ENCODE data around the gene SPINDOC.
"Not testable (repeated sequence)": the region's sequence is repeated elsewhere in the genome, so short reads cannot be mapped to it uniquely, and the experiment has no call there.

Gene SPINDOC

GRCh38 chr11:63850920-63851319, 37.7 kb downstream of the SPINDOC start:
- no peak for DNase-seq (ENCODE audit: low read depth in 2 of 3, low spot score in 1 of 3)

GRCh38 chr11:63851364-63851763, 38.1 kb downstream of the SPINDOC start:
- DNase-seq (ENCODE audit: low read depth in 2 of 3, low spot score in 1 of 3), result no peak

GRCh38 chr11:63853476-63853875, 40.2 kb downstream of the SPINDOC start:
- DNase-seq (ENCODE audit: low read depth in 2 of 3, low spot score in 1 of 3), result no peak

- no peak for DNase-seq (ENCODE audit: low read depth in 2 of 3, low spot score in 1 of 3)
These were observed 41.4 kb downstream of the SPINDOC start for GRCh38 chr11:63854696-63855095.

- DNase-seq (ENCODE audit: low read depth in 2 of 3, low spot score in 1 of 3), result no peak
These were observed 42.7 kb downstream of the SPINDOC start for GRCh38 chr11:63855975-63856374.

GRCh38 chr11:63858628-63859550, 45.6 kb downstream of the SPINDOC start:
- no peak for DNase-seq (ENCODE audit: low read depth in 2 of 3, low spot score in 1 of 3)

- DNase-seq (ENCODE audit: low read depth in 2 of 3, low spot score in 1 of 3), result no peak
These were observed 49.7 kb downstream of the SPINDOC start for GRCh38 chr11:63862923-63863322.

GRCh38 chr11:63863620-63864019, 50.4 kb downstream of the SPINDOC start:
- not testable (repeated sequence) for DNase-seq (ENCODE audit: low read depth in 2 of 3, low spot score in 1 of 3)

- DNase-seq (ENCODE audit: low read depth in 2 of 3, low spot score in 1 of 3), result peak; percentile 72 to 79 (median 74)
These were observed 53.0 kb downstream of the SPINDOC start for GRCh38 chr11:63866211-63866610.

GRCh38 chr11:63867511-63867910, 54.3 kb downstream of the SPINDOC start:
- DNase-seq (ENCODE audit: low read depth in 2 of 3, low spot score in 1 of 3), result no peak

GRCh38 chr11:63868399-63869064, 55.3 kb downstream of the SPINDOC start:
- DNase-seq (ENCODE audit: low read depth in 2 of 3, low spot score in 1 of 3), result no peak

GRCh38 chr11:63869171-63869591, 55.9 kb downstream of the SPINDOC start:
- DNase-seq (ENCODE audit: low read depth in 2 of 3, low spot score in 1 of 3), result no peak

- no peak for DNase-seq (ENCODE audit: low read depth in 2 of 3, low spot score in 1 of 3)
These were observed 56.4 kb downstream of the SPINDOC start for GRCh38 chr11:63869683-63870082.

GRCh38 chr11:63870351-63871140, 57.3 kb downstream of the SPINDOC start:
- no peak for DNase-seq (ENCODE audit: low read depth in 2 of 3, low spot score in 1 of 3)

GRCh38 chr11:63871962-63872799, 58.9 kb downstream of the SPINDOC start:
- DNase-seq (ENCODE audit: low read depth in 2 of 3, low spot score in 1 of 3), result peak in 2 of 3 donors; percentile 8 to 31

GRCh38 chr11:63872800-63873197, 59.5 kb downstream of the SPINDOC start:
- no peak for DNase-seq (ENCODE audit: low read depth in 2 of 3, low spot score in 1 of 3)

GRCh38 chr11:63873311-63873710, 60.1 kb downstream of the SPINDOC start:
- no peak for DNase-seq (ENCODE audit: low read depth in 2 of 3, low spot score in 1 of 3)

- DNase-seq (ENCODE audit: low read depth in 2 of 3, low spot score in 1 of 3), result no peak
These were observed 61.3 kb downstream of the SPINDOC start for GRCh38 chr11:63874511-63874910.

GRCh38 chr11:63875506-63876065, 62.3 kb downstream of the SPINDOC start:
- no peak for DNase-seq (ENCODE audit: low read depth in 2 of 3, low spot score in 1 of 3)

GRCh38 chr11:63876616-63877015, 63.4 kb downstream of the SPINDOC start:
- no peak for DNase-seq (ENCODE audit: low read depth in 2 of 3, low spot score in 1 of 3)
